HG03025 (cell line): Measurements from ENCODE around the gene STK32C.

Source experiments
- ATAC-seq: cut with Tn5 transposase; IDR thresholded peaks from one replicate; pipeline ENCODE4 v1.9.1; 2021; ENCODE audit warnings: mild to moderate bottlenecking, moderate library complexity; ENCODE audit not compliant: unreplicated experiment, low FRiP score

Gene STK32C

DNA sequence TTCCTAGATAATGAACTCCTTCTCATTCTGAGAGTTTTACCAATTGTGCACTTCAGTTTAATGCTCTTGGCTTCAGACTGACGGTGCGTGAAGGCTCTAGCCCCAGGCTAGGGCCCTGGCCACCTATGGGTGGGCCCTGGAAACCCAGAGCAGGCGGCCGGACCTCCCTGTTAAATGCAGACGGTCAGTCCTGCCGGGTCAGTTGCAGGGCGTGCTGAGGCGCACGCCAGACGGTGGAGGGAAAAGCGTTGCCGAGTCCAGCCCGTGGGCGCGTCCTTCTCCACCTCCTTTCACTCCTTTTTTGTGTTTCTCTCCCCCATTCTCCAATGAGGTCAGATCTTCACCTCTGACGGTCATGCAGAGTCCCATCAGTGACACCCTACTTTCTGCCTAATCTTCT lies 118.7 kb downstream of the STK32C start:
- ATAC-seq: no peak

DNA sequence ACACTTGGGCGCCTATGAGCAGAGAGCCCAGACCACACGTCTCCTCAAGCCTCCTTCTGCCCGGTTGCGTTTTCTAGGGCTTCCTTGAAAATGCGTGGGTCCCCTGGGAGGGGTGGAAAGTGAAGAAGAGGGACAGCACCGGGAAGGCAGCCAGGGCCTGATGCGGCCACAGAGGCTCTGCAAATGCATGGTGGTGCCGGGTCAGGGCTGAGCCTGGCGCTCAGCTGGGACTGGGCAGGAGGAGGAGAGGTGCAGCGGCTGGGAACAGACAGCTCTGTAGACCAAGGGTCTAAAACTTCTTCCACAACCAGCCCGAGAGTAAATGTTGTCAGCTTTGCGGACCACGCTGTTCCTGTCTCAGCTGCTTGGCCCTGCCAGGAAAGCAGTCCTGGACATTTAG lies 119.4 kb downstream of the STK32C start:
- no peak for ATAC-seq

DNA sequence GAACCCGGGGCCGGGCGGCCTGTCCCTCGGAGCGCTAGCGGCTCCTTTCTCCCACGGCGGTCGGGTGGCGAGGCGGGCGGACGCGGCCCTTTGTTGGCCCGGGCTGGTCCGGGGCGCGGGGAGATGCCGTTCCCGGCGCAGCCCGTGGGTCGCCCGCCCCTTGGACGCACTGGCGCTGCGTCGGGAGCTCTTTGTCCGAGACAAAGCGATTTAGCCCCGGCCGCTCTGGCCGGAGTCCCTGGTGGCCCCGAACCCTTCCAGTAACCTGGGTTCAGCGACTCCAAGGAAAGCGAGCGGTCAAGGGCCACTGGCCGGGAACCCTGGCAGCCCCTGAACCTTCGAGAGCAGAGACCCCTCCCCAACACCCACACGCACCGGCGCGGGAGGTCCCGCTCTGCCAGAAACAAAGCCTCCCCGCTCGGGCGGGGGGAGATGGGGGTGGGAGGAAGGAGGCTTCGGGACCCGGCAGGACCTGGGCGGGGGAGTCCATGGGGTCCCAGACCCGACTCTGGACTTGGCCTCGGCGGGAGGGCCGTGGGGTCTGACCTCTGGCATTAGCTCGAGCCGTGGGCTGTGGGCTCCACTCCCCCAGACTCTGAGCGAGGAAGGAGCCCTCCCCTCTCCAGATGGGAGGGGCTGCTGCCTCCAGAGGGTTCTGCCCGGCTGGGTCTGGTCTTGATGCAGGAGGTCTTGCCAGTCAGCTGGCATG lies 120.2 kb downstream of the STK32C start:
- ATAC-seq: no peak

DNA sequence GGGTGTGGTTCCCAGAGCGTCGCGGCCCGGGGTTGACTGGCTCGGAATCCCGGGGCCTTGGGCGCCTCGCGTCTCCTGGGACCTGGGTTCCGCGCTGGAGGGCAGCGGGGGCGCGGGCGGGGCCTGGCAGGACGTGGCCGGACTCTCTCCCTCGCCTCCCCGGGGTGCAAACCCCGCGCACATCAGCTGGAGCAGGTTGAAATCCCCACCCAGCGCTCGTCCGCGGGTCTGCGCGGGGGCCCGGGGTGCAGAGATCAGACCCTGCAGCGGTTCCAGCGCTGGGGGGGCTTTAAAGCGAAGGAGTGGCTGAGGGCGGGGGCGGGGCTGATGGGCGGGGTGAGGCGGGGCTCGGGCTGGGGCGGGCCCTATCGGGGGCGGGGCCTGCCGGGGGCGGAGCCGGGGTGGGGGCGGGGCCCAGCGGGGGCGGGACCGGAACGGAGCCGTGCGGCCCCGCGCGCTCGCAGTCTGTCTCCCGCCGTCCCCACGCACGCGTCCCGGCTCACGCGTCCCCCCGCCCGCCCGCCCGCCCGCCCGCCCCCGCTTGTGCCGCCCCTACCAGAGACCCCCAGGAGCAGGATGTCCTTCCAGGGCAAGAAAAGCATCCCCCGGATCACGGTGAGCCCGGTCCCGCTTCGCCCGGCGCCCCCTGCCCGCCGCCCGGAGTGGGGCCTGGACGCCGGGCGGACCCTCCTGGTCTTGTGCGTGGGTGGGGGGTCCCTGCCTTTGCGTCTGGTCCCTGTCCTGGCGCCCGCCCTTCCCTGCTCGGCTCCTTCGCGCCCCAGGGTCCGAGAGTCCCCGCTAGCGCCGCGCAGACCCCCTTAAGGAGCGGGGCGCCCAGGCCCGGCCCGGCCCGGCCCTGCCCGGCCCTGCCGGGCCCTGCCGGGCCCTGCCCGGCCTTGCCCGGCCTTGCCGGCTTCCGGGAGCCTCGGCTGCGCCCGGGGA lies 121.0 kb downstream of the STK32C start, which contains the start of gene DPYSL4:
TSS of gene DPYSL4 (plus strand) at position 461 of the 942 bp plus-strand sequence. CDS start at position 577, 116 bp downstream.
- ATAC-seq: no peak

DNA sequence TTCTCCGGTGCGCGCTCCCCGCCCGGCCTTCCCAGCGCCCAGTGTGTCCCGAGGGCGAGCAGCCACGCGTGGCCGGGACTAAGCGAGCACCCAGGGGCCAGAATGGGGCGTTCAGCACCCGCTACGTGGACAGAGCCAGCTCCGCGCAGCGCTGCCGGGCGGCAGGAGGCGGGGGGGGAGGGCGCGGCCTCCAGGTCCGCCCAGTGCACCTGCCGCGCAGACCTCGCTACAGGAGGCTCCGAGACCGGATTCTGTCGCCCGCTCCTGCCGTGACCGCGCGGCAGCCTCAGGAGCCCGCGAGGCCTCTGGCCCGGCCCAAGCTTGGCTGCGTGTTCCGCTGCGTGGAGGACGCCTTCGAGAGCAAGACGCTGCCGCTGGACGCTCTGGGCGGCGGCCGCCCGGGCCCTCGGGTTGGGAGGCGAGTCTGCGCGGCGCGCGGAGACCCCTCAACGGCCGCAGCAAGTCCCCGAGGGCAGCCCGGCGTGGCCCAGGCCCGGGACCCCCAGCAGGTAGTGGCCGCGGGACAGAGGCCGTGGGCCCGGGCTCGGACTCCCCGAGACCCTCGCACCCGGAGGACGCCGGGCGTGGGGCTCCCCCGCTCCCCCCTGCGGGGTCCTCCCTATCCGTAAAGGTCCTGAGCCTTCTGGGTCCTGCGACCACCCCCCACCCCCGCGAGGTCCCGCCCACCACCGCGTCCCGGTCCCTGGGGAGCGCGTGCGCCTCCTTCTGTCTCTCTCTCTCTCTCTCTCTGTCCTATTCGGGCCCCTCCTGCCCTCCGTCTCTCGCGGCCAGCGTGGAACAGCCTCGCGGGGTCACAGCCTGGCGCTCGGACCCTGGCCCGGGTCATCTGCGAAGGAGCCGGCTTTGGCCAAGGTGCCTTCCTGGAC lies 121.9 kb downstream of the STK32C start:
- ATAC-seq: no peak

DNA sequence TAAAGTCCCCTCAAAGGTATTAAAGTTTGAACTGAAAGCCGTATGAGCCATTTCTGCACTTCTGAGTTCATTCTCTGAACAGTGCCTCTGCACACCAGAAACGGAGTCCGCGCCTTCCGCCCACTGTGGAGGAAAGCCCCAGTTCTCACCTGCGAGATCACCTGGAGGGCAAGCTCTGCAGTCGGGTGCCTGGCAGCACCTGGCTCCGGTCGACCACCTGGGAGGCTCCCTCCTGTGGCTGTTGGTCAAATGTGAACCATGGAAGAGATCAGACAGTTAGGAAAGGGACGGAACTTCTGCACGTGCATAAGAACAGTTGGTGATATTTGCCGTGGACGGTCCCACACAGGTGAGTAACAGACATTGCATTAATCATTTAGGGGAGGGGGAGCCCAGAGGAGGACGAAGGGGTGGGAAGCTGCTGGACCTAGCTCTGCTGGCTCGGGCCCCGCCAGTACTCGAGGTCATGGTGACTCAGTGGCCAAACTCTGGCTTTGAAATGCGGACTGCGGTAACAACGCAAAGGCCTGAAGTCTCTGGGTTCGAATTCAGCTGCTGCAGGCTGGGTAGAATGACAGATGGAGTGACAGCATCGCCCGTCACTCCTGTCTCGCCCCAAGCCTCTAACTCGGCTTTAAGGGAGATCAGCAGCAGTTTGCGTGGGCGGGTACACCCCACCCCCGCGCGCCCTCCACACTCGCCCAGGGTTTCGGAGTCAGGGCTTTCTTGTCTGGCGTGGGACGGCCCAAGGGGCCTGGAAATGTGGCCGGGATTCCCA lies 122.7 kb downstream of the STK32C start:
- ATAC-seq: no peak

DNA sequence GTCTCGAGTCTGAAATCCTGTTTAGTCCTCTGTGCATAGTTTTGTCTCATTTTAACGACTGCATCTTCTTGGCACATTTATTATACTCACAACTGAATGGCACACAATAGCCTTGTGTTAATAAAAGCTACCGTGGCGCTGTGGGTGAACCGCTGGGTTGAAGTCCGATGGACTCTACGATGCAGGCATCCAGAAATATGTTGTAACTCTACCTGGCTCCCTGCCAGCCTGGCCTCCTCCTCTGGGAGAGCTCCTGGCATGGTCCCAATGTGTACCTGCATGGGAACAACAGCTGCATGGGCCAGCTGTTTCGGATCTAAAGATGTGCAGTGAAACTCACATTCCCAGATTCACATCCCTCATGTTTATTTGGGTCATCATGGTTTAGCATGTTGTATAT lies 124.7 kb downstream of the STK32C start:
- no peak for ATAC-seq

DNA sequence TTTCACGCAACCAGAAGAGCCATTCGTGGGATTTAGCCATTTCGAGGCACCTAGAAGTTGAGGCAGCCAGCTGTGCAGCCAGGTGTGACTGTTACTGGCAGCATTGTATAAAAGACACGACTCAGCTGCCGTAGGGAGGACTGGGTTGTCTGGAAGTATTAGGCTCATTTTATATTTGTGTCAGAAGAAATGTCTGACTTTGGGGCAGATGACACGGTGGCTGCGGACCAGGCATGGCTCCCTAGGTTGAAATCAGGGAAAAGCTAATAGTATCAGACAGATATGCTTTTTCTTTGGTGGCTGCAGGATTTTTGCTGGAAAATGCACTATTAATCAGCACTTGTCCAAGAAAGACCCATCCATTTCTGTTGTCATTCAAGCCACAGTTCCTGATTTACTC lies 125.2 kb downstream of the STK32C start:
- ATAC-seq: no peak

DNA sequence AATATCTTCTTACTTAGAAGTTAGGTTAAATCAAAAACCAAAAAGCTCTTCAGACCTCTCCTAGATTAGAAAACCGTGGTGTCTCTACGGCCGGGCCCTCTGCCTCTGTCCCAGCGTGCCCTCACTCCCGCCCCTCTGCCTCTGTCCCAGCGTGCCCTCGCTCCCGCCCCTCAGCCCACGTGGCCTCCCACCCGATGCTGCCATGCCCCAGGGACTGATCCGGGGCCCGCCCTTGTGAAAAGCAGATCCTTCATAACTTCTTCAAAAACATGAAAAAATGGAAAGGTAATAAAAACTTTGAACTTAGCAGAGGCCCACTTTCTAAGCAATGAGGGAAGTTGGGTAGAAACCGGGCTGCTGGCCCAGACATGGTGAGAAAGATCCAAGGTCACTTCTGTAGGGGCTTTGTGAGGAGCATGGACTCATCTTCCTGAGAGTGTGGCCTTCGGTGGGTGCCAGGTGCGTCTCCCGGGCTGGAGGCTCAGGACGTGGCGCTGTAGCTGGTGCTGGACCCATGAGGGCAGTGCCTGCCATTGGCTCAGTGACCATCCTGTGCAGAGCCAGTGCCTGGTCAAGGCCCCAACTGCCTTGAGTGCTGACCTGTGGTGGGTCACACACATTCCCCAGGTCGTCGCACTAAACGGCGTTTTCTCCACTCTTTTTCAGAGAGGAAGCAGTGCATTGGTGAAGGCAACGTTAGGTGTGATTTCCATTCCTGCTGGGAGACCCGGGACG lies 125.9 kb downstream of the STK32C start:
- ATAC-seq: no peak

DNA sequence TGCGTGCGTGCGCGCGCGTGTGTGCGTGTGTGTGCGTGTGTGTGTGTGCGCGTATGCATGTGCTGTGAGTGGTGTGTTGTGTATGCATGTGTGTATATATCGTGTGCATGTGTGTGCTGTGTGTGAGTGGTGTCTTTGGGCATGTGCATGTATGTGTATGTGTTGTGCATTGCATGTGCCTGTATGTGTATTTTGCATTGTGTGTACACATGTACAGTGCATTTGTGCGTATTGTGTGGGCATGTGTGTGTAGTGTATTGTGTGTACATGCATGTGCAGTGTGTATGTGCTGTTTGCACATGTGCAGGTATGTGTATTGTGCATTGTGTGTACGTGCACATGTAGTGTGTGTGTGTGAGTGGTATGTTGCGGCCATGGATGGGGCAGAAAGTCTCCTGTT lies 127.0 kb downstream of the STK32C start:
- ATAC-seq: no peak

DNA sequence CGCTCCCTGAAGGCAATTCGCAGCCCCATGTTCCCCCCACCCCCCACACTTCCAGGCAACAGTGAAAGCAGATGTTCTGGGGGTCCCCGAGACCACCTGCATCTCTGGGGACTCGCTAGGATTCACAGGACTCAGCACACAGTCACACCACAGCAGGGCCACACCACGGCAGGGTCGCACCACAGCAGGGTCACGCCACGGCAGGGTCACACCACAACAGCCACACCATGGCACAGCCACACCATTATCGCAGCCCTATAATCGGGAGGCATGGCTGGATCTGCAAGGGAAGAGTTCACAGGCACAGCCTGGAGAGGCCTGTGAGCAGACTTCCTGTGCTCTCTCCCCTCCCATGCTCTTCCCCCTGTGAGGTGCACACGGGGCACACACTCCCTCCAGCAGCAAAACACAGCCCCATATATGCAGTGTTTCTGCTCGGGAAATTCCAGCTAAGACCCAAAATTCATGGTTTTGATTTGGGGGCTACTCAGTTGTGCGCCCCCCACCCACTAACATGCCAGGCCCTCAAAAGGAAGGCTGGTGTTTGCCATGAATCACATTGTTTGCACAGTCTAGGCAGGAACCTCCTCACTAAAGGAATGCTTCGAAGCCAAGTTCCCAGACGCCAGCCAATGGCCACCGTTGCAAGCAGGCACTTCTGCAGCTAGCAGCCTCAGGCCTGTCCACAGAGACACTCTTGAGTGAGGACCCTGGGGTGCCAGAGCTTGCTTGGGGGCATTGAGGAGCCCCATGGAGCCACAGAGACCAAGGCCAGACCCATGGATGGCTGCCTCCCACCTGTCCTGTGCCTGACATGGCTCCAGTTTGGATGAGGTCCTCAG lies 128.0 kb downstream of the STK32C start:
- ATAC-seq: no peak

DNA sequence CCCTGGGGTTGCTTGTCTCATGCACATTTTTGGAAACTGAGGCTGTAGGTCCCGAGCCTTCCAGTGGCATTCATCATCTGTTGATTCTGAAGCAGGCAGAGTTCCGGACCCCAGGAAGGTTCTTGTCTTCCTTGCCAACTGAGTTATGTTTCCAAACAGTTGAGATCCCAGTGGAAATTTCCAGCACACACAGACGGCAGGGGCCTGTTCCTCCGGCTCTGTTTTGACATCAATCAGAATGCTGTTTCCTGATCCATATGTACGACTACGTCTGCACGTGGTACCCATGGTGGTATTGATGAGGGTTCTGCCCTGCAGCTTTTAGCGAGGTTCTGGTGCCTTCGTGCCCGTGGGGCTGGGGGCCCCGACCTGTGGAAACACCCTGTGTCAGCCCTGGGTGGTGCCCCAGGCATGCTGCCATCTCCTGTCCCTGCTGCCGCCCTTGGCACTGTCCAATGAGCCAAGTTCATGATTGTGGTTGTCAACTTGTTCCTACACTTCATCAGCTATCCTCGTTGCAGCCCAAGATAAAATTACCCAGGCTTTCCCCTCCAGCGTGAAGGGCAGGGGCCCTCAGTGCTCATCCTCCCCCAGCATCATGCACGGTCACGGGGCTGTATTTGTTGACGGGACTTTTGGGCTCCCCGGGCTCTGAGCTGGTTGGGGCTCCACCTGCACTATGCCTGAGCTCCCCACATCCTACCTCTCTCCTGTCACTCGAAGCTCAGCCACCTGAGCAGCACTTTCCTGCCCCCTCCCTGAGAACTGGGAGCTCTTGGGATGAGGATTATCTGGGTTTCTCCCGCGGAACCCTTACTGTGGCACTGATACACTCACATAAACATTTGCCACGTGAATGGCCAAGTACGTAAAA lies 128.8 kb downstream of the STK32C start:
- no peak for ATAC-seq

DNA sequence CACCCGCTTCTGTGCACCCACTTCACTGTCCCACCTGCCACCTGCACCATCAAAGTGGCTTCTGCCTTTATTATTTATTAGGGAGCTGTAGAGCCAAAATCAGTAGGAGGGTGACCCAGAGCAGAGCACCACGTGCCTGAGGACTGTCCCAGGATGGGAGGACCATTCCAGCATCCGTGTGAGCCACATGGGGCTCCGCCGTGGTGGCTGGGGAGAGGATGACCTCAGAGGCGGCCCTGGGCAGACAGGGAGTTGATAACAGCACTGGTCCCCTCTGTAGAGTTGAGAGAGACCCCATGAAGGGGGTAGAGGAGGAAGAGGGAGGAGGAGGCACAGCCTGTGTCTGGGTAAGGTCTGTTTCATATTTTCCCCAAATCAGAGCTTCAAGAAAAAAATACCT lies 129.7 kb downstream of the STK32C start:
- no peak for ATAC-seq

DNA sequence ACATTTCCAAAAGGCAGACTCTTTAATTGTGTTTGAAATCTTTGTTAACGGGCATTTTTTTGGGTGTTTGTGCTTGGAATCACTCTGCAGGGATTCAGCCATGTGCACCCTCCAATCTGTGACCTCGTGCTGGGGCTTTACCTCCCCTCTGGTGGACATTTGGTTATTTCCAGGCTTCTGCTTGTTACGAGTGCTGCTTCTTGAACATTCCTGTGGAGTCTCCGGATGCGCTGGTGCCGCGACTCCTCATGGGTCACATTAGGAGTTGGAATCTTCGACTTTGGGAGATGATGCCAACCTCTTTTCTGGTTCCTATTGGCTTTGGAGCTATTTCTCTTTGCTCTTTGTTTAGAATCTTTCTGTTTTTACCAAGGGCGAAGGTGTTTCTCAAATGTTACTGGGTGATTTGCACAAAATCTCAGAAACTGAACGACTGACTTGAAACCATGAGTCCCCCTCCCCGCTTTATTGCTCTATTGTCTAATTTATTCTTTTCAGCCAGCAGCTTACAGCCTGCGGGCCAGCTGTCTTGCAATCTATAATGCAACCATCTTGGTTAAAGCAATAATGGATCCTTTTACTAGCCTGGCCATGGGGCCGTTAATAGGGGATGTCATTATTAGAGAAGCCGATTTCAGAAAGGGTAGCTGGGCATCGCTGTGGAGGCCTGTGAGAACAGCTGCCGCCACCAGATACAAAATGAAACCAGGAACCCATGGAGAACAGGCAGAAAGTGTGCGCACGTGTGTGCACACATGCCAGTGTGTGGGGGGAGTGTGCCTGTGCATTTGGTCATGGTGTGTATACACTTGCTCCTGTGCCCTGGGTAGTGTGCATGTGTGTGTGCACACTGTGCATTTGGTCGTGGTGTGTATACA lies 130.9 kb downstream of the STK32C start:
- no peak for ATAC-seq

DNA sequence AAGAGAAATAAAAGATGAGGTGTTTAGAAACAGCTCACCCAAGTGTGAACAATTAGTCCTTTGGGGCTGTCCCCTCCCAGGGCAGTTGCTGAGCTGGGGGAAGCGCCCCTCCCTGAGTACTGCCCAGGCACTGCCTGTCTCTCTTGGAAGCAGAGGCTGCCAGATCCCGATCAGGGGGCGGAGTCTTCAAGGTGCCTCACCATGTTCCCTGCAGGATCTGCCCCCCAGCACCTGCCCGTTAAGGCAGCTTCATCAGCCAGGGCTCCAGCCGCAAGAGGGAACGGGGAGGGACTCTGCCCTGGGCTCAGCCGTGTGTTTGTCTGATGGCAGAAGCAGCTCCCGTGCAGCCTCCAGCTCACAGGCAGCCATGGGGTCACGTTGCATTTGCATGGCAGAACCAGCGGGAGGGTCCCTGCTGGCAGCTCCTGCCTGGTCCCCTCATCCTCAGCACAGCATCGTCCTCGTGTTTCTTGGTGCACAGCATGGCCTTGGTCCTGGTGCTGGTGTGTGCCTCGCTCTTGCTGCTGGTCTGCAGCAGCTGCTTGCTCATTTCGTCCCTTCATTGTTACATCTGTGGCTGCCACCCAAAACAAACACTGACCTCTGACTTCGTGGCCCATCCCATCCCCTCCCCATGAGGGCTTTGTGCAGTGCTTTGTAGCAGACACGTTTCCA lies 131.7 kb downstream of the STK32C start:
- no peak for ATAC-seq

DNA sequence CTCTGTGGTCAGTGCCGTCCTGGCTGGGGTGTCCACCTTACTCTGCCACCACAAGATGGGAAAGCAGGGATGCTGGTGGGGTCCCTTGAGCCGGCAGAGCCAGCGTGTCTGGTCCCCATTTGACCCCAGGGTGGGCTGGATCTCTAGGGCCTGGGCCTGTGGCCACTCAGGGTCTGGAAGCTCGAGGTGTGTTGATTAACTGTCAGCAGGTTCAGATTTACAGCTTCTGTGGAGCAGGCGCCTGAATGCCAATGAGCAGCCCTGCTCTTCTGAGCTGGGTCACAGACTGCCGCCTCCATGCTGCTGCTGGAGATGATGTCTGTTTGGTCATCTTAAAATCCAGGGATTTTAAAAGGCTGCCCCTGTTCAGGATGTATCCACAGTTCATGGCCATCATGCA lies 132.3 kb downstream of the STK32C start:
- ATAC-seq: no peak
